HG03439 (cell line): ENCODE measurements around the gene TMEM272.

Experiments
- ATAC-seq: cut with Tn5 transposase; IDR thresholded peaks from one replicate; pipeline ENCODE4 v1.9.1; 2021; ENCODE audit warnings: mild to moderate bottlenecking, moderate library complexity; ENCODE audit not compliant: unreplicated experiment

TMEM272 gene

GRCh38 chr13:51763486-51763885, 81.5 kb downstream of the TMEM272 start:
- no peak for ATAC-seq
